ENCODE measurements around the gene UXS1.
"Not testable (repeated sequence)": the region's sequence is repeated elsewhere in the genome, so short reads cannot be mapped to it uniquely, and the experiment has no call there.

UXS1 gene

GRCh38 chr2:106137731-106138521, 56.2 kb downstream of the UXS1 start:
- no peak overlapping the region for H3K4me3 ChIP-seq (replicated peaks; ENCODE audit: low read depth, low read length)
- TF ChIP-seq CTCF (IDR thresholded peaks at IDR 0.05; ENCODE audit: low read length, missing control alignments): no peak
- no peak for DNase-seq (ENCODE audit: low read depth)

- not testable (repeated sequence) for H3K4me3 ChIP-seq (replicated peaks; ENCODE audit: low read depth, low read length); DNase-seq (ENCODE audit: low read depth)
Observed at GRCh38 chr2:106131192-106131591, 62.9 kb downstream of the UXS1 start.

GRCh38 chr2:106130251-106130998, 63.7 kb downstream of the UXS1 start:
- no peak overlapping the region for H3K4me3 ChIP-seq (replicated peaks; ENCODE audit: low read depth, low read length)
- DNase-seq (ENCODE audit: low read depth): no peak
- no peak for TF ChIP-seq CTCF (IDR thresholded peaks at IDR 0.05; ENCODE audit: low read length, missing control alignments)

- H3K4me3 ChIP-seq (replicated peaks; ENCODE audit: low read depth, low read length): no peak overlapping the region
- no peak for TF ChIP-seq CTCF (IDR thresholded peaks at IDR 0.05; ENCODE audit: low read length, missing control alignments)
- no peak for DNase-seq (ENCODE audit: low read depth)
Observed at GRCh38 chr2:106129592-106129991, 64.5 kb downstream of the UXS1 start.

- no peak for TF ChIP-seq CTCF (IDR thresholded peaks at IDR 0.05; ENCODE audit: low read length, missing control alignments)
Observed at GRCh38 chr2:106129150-106129549, 65.0 kb downstream of the UXS1 start.

GRCh38 chr2:106127776-106128268, 66.3 kb downstream of the UXS1 start:
- DNase-seq (ENCODE audit: low read depth): no peak
- TF ChIP-seq CTCF (IDR thresholded peaks at IDR 0.05; ENCODE audit: low read length, missing control alignments): no peak
- H3K4me3 ChIP-seq (replicated peaks; ENCODE audit: low read depth, low read length): no peak overlapping the region

More at GRCh38 chr2:106129150-106129549, 65.0 kb downstream of the UXS1 start:
- DNase-seq (ENCODE audit: low read depth): no peak
- H3K4me3 ChIP-seq (replicated peaks; ENCODE audit: low read depth, low read length): no peak overlapping the region

GRCh38 chr2:106127282-106127771, 66.8 kb downstream of the UXS1 start:
- peak; percentile 34 for DNase-seq (ENCODE audit: low read depth)
- no peak for TF ChIP-seq CTCF (IDR thresholded peaks at IDR 0.05; ENCODE audit: low read length, missing control alignments)
- no peak overlapping the region for H3K4me3 ChIP-seq (replicated peaks; ENCODE audit: low read depth, low read length)
